OCI-LY7 (cell line): ENCODE data around the gene NALCN. TPM values are rescaled to one million over a fixed set of nuclear protein-coding genes. Genes with fewer than 3 reads are reported as not detected.

Experiments used
- BruUV-seq: library from RNA; stranded (reverse); fragments of 400-500 nt; replicated peaks from 2 replicates; lab custom pipeline; 2021; lab: Mats Ljungman, UMichigan
- CTCF ChIA-PET: fragments of 300-600 bp; sonication (Branson Sonifier 250); formaldehyde crosslinking; loops from one replicate; lab custom pipeline; 2022; ENCODE audit warnings: antibody characterized with exemption; ENCODE audit not compliant: unreplicated experiment; lab: Charles Lee
- POLR2A ChIA-PET: fragments of 300-600 bp; sonication (Branson Sonifier 250); formaldehyde crosslinking; loops from one replicate; lab custom pipeline; 2022; ENCODE audit warnings: antibody characterized with exemption; lab: Charles Lee
- DNase-seq: peaks from one replicate; pipeline ENCODE4 v3.0.0-alpha.2; 2015; ENCODE audit warnings: low spot score
- H2AFZ ChIP-seq: fragments of 200-600 bp; sonication (generic), shearing (Covaris generic); 2 replicates; pipeline ENCODE4 v1.6.1; 2014; ENCODE audit warnings: mild to moderate bottlenecking, antibody characterized with exemption, low read length, moderate library complexity
- H3K27ac ChIP-seq: fragments of 200-600 bp; sonication (generic); 2 replicates; pipeline ENCODE4 v1.5.1; 2014; ENCODE audit warnings: mixed run types, low read depth, mild to moderate bottlenecking, moderate library complexity, low read length, inconsistent platforms; ENCODE audit not compliant: poor library complexity, severe bottlenecking
- H3K36me3 ChIP-seq: fragments of 200-600 bp; sonication (generic); 2 replicates; pipeline ENCODE4 v1.6.1; 2014; ENCODE audit warnings: mild to moderate bottlenecking, antibody characterized with exemption, low read length, moderate library complexity, mixed read lengths; ENCODE audit not compliant: insufficient read depth
- H3K4me1 ChIP-seq: fragments of 200-600 bp; sonication (generic); 2 replicates; pipeline ENCODE4 v1.5.1; 2014; ENCODE audit warnings: mild to moderate bottlenecking, low read length; ENCODE audit not compliant: insufficient read depth, poor library complexity, severe bottlenecking
- H3K4me2 ChIP-seq: fragments of 200-600 bp; sonication (generic); 2 replicates; pipeline ENCODE4 v1.6.1; 2014; ENCODE audit warnings: mild to moderate bottlenecking, low read length
- H3K4me3 ChIP-seq: fragments of 200-600 bp; sonication (generic); 2 replicates; pipeline ENCODE4 v1.5.1; 2014; ENCODE audit warnings: mild to moderate bottlenecking, low read depth, low read length; ENCODE audit not compliant: poor library complexity, severe bottlenecking
- H3K79me2 ChIP-seq: fragments of 200-600 bp; sonication (generic); 2 replicates; pipeline ENCODE4 v1.6.1; 2016; ENCODE audit warnings: low read depth, mild to moderate bottlenecking, low read length, moderate library complexity, mixed read lengths; ENCODE audit not compliant: insufficient read depth
- H3K9me2 ChIP-seq: fragments of 200-600 bp; sonication (generic); 2 replicates; pipeline ENCODE4 v1.6.1; 2016; ENCODE audit warnings: mild to moderate bottlenecking, low read length, mixed read lengths; ENCODE audit not compliant: insufficient read depth
- H3K9me3 ChIP-seq: fragments of 200-600 bp; sonication (generic); 2 replicates; pipeline ENCODE4 v1.6.1; 2014; ENCODE audit warnings: mild to moderate bottlenecking, mixed run types, low read length, mixed read lengths
- H4K20me1 ChIP-seq: fragments of 200-600 bp; sonication (generic); 2 replicates; pipeline ENCODE4 v1.6.1; 2014; ENCODE audit warnings: mild to moderate bottlenecking, antibody characterized with exemption, low read length, moderate library complexity, mixed read lengths; ENCODE audit not compliant: insufficient read depth
- CTCF ChIP-seq: fragments of 200-600 bp; sonication (generic); conservative IDR thresholded peaks from 2 replicates; pipeline ENCODE4 v1.5.1; 2014; ENCODE audit warnings: mild to moderate bottlenecking, antibody characterized with exemption, low read length, moderate library complexity, mixed read lengths
- EZH2phosphoT487 ChIP-seq: fragments of 200-600 bp; sonication (generic); IDR thresholded peaks from 2 replicates; pipeline ENCODE4 v1.6.1; 2018; ENCODE audit warnings: low read depth, borderline replicate concordance, mild to moderate bottlenecking, mixed run types, antibody characterized with exemption, low read length, moderate library complexity, mixed read lengths
- intact Hi-C: fragments of 100-400 bp; cut with micrococcal nuclease; formaldehyde crosslinking; loops from one replicate; pipeline ENCODE4 v1.10.0; 2022; ENCODE audit not compliant: unreplicated experiment
- total RNA-seq, 2 experiments: library from RNA; depleted of rRNA in 1 of 2; stranded (reverse); fragments of >200 nt in 1 of 2; shearing (Covaris generic) in 1 of 2; gene quantifications; 2 replicates each; pipeline ENCODE4 v1.2.3, GENCODE V29; 2014 to 2022

The NALCN gene
- total RNA-seq, 2 experiments from 2014 or later = not detected

- Histone ChIP-seq H3K9me3 (no peaks in the 10 kb centered on the region), H3K27ac (no peak overlapping the region), H3K79me2 (no peaks in the 10 kb centered on the region), H3K9me2 (no peaks in the 10 kb centered on the region), H3K4me1 (no peaks in the 10 kb centered on the region), H3K4me2 (no peak overlapping the region), H2AFZ (no peak overlapping the region), H3K4me3 (no peak overlapping the region), H4K20me1 (no peaks in the 10 kb centered on the region), H3K36me3 (no peaks in the 10 kb centered on the region)
- ChIA-PET POLR2A (no interaction called here), CTCF (no interaction called here)
- BruUV-seq = no TSS peak
- TF ChIP-seq CTCF (no peak), EZH2phosphoT487 (no peak)
- intact Hi-C loops = no loop called here
- DNase-seq = no peak
Measured at GRCh38 chr13:101065329-101065728, 351.0 kb downstream of the NALCN start.

GRCh38 chr13:101059793-101060192 is 356.5 kb downstream of the NALCN start:
- TF ChIP-seq CTCF (no peak), EZH2phosphoT487 (no peak)
- no peak overlapping the region for H3K4me2 ChIP-seq
- no TSS peak for BruUV-seq
- no peak overlapping the region for H3K27ac ChIP-seq
- no peaks in the 10 kb centered on the region for H3K9me2 ChIP-seq
- no peak overlapping the region for H2AFZ ChIP-seq
- no peak overlapping the region for H3K4me3 ChIP-seq
- H3K79me2 ChIP-seq = no peaks in the 10 kb centered on the region
- H3K36me3 ChIP-seq = no peaks in the 10 kb centered on the region
- no peaks in the 10 kb centered on the region for H4K20me1 ChIP-seq
- ChIA-PET CTCF (no interaction called here), POLR2A (interaction anchor here (0.6 to 0.7 kb wide), 2 partner anchors 11 to 255 kb away, joined by 3 to 7 read pairs; no protein-coding TSS in a partner anchor)
- no peak for DNase-seq
- no peaks in the 10 kb centered on the region for H3K4me1 ChIP-seq
- intact Hi-C loops = no loop called here
- H3K9me3 ChIP-seq = no peaks in the 10 kb centered on the region

GRCh38 chr13:101058841-101059240 is 357.5 kb downstream of the NALCN start:
- no peak overlapping the region for H3K4me2 ChIP-seq
- no peak overlapping the region for H2AFZ ChIP-seq
- H3K27ac ChIP-seq = no peak overlapping the region
- H3K9me2 ChIP-seq = no peaks in the 10 kb centered on the region
- H3K4me3 ChIP-seq = no peak overlapping the region
- no peaks in the 10 kb centered on the region for H3K4me1 ChIP-seq
- no peak for TF ChIP-seq EZH2phosphoT487
- TF ChIP-seq CTCF = no peak
- intact Hi-C loops = no loop called here
- POLR2A ChIA-PET = no interaction called here
- no peaks in the 10 kb centered on the region for H3K9me3 ChIP-seq
- BruUV-seq = no TSS peak
- DNase-seq = no peak
- CTCF ChIA-PET = no interaction called here
- no peaks in the 10 kb centered on the region for H4K20me1 ChIP-seq
- no peaks in the 10 kb centered on the region for H3K79me2 ChIP-seq
- H3K36me3 ChIP-seq = no peaks in the 10 kb centered on the region
